Hepatocyte (in vitro differentiated cells): ENCODE measurements around the gene CCT5.

Experiments
- CTCF ChIP-seq: fragments of 200-600 bp; sonication (generic); IDR thresholded peaks from 2 replicates; pipeline ENCODE4 v1.5.1; 2016; ENCODE audit warnings: antibody characterized with exemption, mild to moderate bottlenecking; ENCODE audit not compliant: poor library complexity
- EZH2 ChIP-seq: fragments of 200-600 bp; sonication (generic); IDR thresholded peaks from 2 replicates; pipeline ENCODE4 v1.6.1; 2016; ENCODE audit warnings: antibody characterized with exemption, mild to moderate bottlenecking, borderline replicate concordance
- EZH2phosphoT487 ChIP-seq: fragments of 200-600 bp; sonication (generic); IDR thresholded peaks from one replicate; pipeline ENCODE4 v1.6.1; 2018; ENCODE audit warnings: antibody characterized with exemption, mild to moderate bottlenecking, low read depth, moderate library complexity; ENCODE audit not compliant: unreplicated experiment, severe bottlenecking

- TF ChIP-seq EZH2phosphoT487, result no peak
- no peak for TF ChIP-seq CTCF
- no peak for TF ChIP-seq EZH2
Observed at GRCh38 chr5:10310066-10310779, 60.1 kb downstream of the CCT5 start.
